Effector memory CD4-positive, alpha-beta T cell (primary cell): Measurements from ENCODE around the gene CHST1.

Experiments
- DNase-seq, 3 donors: peaks; one replicate each; pipeline ENCODE4 v3.0.0-alpha.2; 2020
- H3K27ac ChIP-seq: 2 replicates; pipeline ENCODE4 v1.7.0; 2013; ENCODE audit warnings: mild to moderate bottlenecking, low read length, moderate library complexity; ENCODE audit not compliant: insufficient read depth, poor library complexity, severe bottlenecking
- H3K27me3 ChIP-seq: replicated peaks from 2 replicates; pipeline ENCODE4 v1.7.0; 2013; ENCODE audit warnings: mild to moderate bottlenecking, low read length; ENCODE audit not compliant: insufficient read depth, control insufficient read depth, poor library complexity, severe bottlenecking
- H3K36me3 ChIP-seq: 2 replicates; pipeline ENCODE4 v1.7.0; 2013; ENCODE audit warnings: mild to moderate bottlenecking, low read length, moderate library complexity; ENCODE audit not compliant: control insufficient read depth, insufficient read depth
- H3K4me1 ChIP-seq: 2 replicates; pipeline ENCODE4 v1.7.0; 2013; ENCODE audit warnings: low read length, mild to moderate bottlenecking; ENCODE audit not compliant: control insufficient read depth, insufficient read depth, poor library complexity, severe bottlenecking
- H3K4me3 ChIP-seq: 2 replicates; pipeline ENCODE4 v1.7.0; 2013; ENCODE audit warnings: low read length, low read depth, mild to moderate bottlenecking; ENCODE audit not compliant: insufficient read depth, poor library complexity, severe bottlenecking
- H3K9me3 ChIP-seq: 2 replicates; pipeline ENCODE4 v1.7.0; 2013; ENCODE audit warnings: mild to moderate bottlenecking, low read length, moderate library complexity; ENCODE audit not compliant: control insufficient read depth

Gene CHST1

GRCh38 chr11:45666648-45667642, 1.5 kb upstream of the CHST1 start:
- no peak overlapping the region for H3K27ac ChIP-seq
- H3K27me3 ChIP-seq: peaks cover 27% of the 10 kb centered on the region
- no peak overlapping the region for H3K4me3 ChIP-seq
- no peaks in the 10 kb centered on the region for H3K36me3 ChIP-seq
- no peaks in the 10 kb centered on the region for H3K9me3 ChIP-seq
- peaks cover 13% of the 10 kb centered on the region for H3K4me1 ChIP-seq
- DNase-seq: no peak

- no peak for DNase-seq
- Histone ChIP-seq H3K27me3 (peaks cover 30% of the 10 kb centered on the region), H3K4me1 (peaks cover 13% of the 10 kb centered on the region), H3K36me3 (no peaks in the 10 kb centered on the region), H3K4me3 (no peak overlapping the region), H3K9me3 (no peaks in the 10 kb centered on the region), H3K27ac (no peak overlapping the region)
Observed at GRCh38 chr11:45665933-45666647, 668 bp upstream of the CHST1 start.

- DNase-seq: no peak
- Histone ChIP-seq H3K36me3 (no peaks in the 10 kb centered on the region), H3K27ac (no peak overlapping the region), H3K4me1 (peaks cover 13% of the 10 kb centered on the region), H3K9me3 (no peaks in the 10 kb centered on the region), H3K27me3 (peaks cover 30% of the 10 kb centered on the region), H3K4me3 (peak overlapping the region; percentile 44)
Observed at GRCh38 chr11:45664376-45665205, 831 bp downstream of the CHST1 start.

GRCh38 chr11:45663486-45664375, 1.7 kb downstream of the CHST1 start:
- H3K27ac ChIP-seq: no peak overlapping the region
- H3K27me3 ChIP-seq: peaks cover 34% of the 10 kb centered on the region
- no peaks in the 10 kb centered on the region for H3K36me3 ChIP-seq
- H3K9me3 ChIP-seq: no peaks in the 10 kb centered on the region
- H3K4me1 ChIP-seq: peaks cover 13% of the 10 kb centered on the region
- DNase-seq: no peak
- no peak overlapping the region for H3K4me3 ChIP-seq

- Histone ChIP-seq H3K4me1 (peaks cover 13% of the 10 kb centered on the region), H3K27me3 (peaks cover 34% of the 10 kb centered on the region), H3K36me3 (no peaks in the 10 kb centered on the region), H3K9me3 (no peaks in the 10 kb centered on the region), H3K4me3 (no peak overlapping the region), H3K27ac (no peak overlapping the region)
- DNase-seq: no peak
Observed at GRCh38 chr11:45662665-45663485, 2.5 kb downstream of the CHST1 start.

GRCh38 chr11:45662096-45662664, 3.2 kb downstream of the CHST1 start:
- no peak overlapping the region for H3K4me3 ChIP-seq
- peaks cover 34% of the 10 kb centered on the region for H3K27me3 ChIP-seq
- H3K36me3 ChIP-seq: no peaks in the 10 kb centered on the region
- H3K4me1 ChIP-seq: peaks cover 13% of the 10 kb centered on the region
- DNase-seq: no peak
- no peak overlapping the region for H3K27ac ChIP-seq
- H3K9me3 ChIP-seq: no peaks in the 10 kb centered on the region

GRCh38 chr11:45661439-45662055, 3.9 kb downstream of the CHST1 start:
- H3K36me3 ChIP-seq: no peaks in the 10 kb centered on the region
- H3K27ac ChIP-seq: no peak overlapping the region
- peaks cover 13% of the 10 kb centered on the region for H3K4me1 ChIP-seq
- peaks cover 34% of the 10 kb centered on the region for H3K27me3 ChIP-seq
- no peak for DNase-seq
- H3K9me3 ChIP-seq: no peaks in the 10 kb centered on the region
- H3K4me3 ChIP-seq: no peak overlapping the region

- H3K27ac ChIP-seq: no peak overlapping the region
- no peaks in the 10 kb centered on the region for H3K9me3 ChIP-seq
- no peaks in the 10 kb centered on the region for H3K36me3 ChIP-seq
- peaks cover 13% of the 10 kb centered on the region for H3K4me1 ChIP-seq
- H3K27me3 ChIP-seq: peaks cover 28% of the 10 kb centered on the region
- no peak for DNase-seq
- no peak overlapping the region for H3K4me3 ChIP-seq
Observed at GRCh38 chr11:45660729-45661438, 4.5 kb downstream of the CHST1 start.
